Activated T-cell treated with anti-CD3 and anti-CD28 coated beads for 48 hours (primary cell): ENCODE measurements around the gene EIF1B.
A peak's percentile ranks its signal among the peaks of the same experiment; 100 is the strongest.

Experiments used
- DNase-seq: peaks from one replicate; pipeline ENCODE4 v3.0.0-alpha.2; 2020; ENCODE audit warnings: low read depth

EIF1B gene

GRCh38 chr3:40308725-40309417 lies 636 bp upstream of the EIF1B start:
- no peak for DNase-seq

- DNase-seq = no peak
These were observed 603 bp downstream of the EIF1B start for GRCh38 chr3:40309925-40310695.

GRCh38 chr3:40310705-40311104 lies 1.2 kb downstream of the EIF1B start:
- no peak for DNase-seq

- no peak for DNase-seq
These were observed 3.2 kb downstream of the EIF1B start for GRCh38 chr3:40312661-40313226.

- no peak for DNase-seq
These were observed 4.7 kb downstream of the EIF1B start for GRCh38 chr3:40313975-40314860.

GRCh38 chr3:40317061-40317855 lies 7.8 kb downstream of the EIF1B start:
- DNase-seq = peak; percentile 10

GRCh38 chr3:40321818-40322217 lies 12.3 kb downstream of the EIF1B start:
- DNase-seq = no peak

GRCh38 chr3:40323946-40324345 lies 14.4 kb downstream of the EIF1B start:
- no peak for DNase-seq

GRCh38 chr3:40324621-40325020 lies 15.1 kb downstream of the EIF1B start:
- DNase-seq = no peak

- no peak for DNase-seq
These were observed 16.0 kb downstream of the EIF1B start for GRCh38 chr3:40325465-40325864.

GRCh38 chr3:40328374-40328773 lies 18.9 kb downstream of the EIF1B start:
- DNase-seq = no peak

GRCh38 chr3:40329071-40329470 lies 19.6 kb downstream of the EIF1B start:
- DNase-seq = no peak

GRCh38 chr3:40332684-40333083 lies 23.2 kb downstream of the EIF1B start:
- DNase-seq = no peak

- DNase-seq = no peak
These were observed 23.9 kb downstream of the EIF1B start for GRCh38 chr3:40333416-40333815.

GRCh38 chr3:40333852-40334251 lies 24.3 kb downstream of the EIF1B start:
- no peak for DNase-seq

GRCh38 chr3:40336101-40336500 lies 26.6 kb downstream of the EIF1B start:
- DNase-seq = no peak

- DNase-seq = no peak
These were observed 27.1 kb downstream of the EIF1B start for GRCh38 chr3:40336511-40337135.

GRCh38 chr3:40337136-40338108 lies 27.9 kb downstream of the EIF1B start:
- DNase-seq = peak; percentile 8

- no peak for DNase-seq
These were observed 30.4 kb downstream of the EIF1B start for GRCh38 chr3:40339871-40340270.
